Suprapubic skin (tissue), 4 donors: Measurements from ENCODE around the gene ZC2HC1B. TPM values are rescaled to one million over a fixed set of nuclear protein-coding genes. Genes with fewer than 3 reads are reported as not detected.

Experiments
- DNase-seq, 2 donors: peaks; one replicate each; pipeline ENCODE4 v3.0.0-alpha.2; 2019; ENCODE audit warnings: low spot score in 2 of 2
- H3K27ac ChIP-seq: fragments of 200-600 bp; sonication (generic); one replicate; pipeline ENCODE4 v1.5.1; 2019
- H3K27me3 ChIP-seq: fragments of 200-600 bp; sonication (generic); one replicate; pipeline ENCODE4 v1.5.1; 2019
- H3K36me3 ChIP-seq: fragments of 200-600 bp; sonication (generic); one replicate; pipeline ENCODE4 v1.5.1; 2019
- H3K4me1 ChIP-seq: fragments of 200-600 bp; sonication (generic); one replicate; pipeline ENCODE4 v1.5.1; 2019
- H3K4me3 ChIP-seq: fragments of 200-600 bp; sonication (generic); one replicate; pipeline ENCODE4 v1.5.1; 2019; ENCODE audit warnings: mild to moderate bottlenecking
- H3K9me3 ChIP-seq: fragments of 200-600 bp; sonication (generic); one replicate; pipeline ENCODE4 v1.5.1; 2019
- EP300 ChIP-seq: sonication (generic); formaldehyde crosslinking; IDR thresholded peaks from one replicate; pipeline ENCODE4 v1.6.1; 2017; ENCODE audit warnings: antibody characterized with exemption
- POLR2A ChIP-seq, 2 donors: fragments of 450-650 bp; IDR thresholded peaks; one replicate each; pipeline ENCODE4 v1.6.1; 2017; ENCODE audit warnings: antibody characterized with exemption in 2 of 2, mild to moderate bottlenecking in 2 of 2, moderate library complexity in 2 of 2
- POLR2AphosphoS5 ChIP-seq, 3 donors: sonication (generic); formaldehyde crosslinking; IDR thresholded peaks; one replicate each; pipeline ENCODE4 v1.6.1; 2017; ENCODE audit warnings: antibody characterized with exemption in 3 of 3
- WGBS: methylation state at CpG from one replicate; pipeline ENCODE4 v1.1.5; 2018; 5-methylcytosine and 5-hydroxymethylcytosine counted together
- total RNA-seq, 4 donors: library from RNA; depleted of rRNA; stranded (reverse); fragments of >200 nt; gene quantifications; one replicate each; pipeline ENCODE4 v1.1.0, GENCODE V29; 2016
- TF ChIP-seq, protein P1 (sequence below), 2 donors: fragments of 200-600 bp in 1 of 2; fragments of 450-650 bp in 1 of 2; sonication (generic) in 1 of 2; IDR thresholded peaks; one replicate each; pipeline ENCODE4 v1.5.1; 2016 to 2019; ENCODE audit warnings: antibody characterized with exemption in 2 of 2, mild to moderate bottlenecking in 1 of 2, moderate library complexity in 1 of 2

Gene ZC2HC1B
- total RNA-seq, 4 donors from 2014 or later, result not detected

DNA sequence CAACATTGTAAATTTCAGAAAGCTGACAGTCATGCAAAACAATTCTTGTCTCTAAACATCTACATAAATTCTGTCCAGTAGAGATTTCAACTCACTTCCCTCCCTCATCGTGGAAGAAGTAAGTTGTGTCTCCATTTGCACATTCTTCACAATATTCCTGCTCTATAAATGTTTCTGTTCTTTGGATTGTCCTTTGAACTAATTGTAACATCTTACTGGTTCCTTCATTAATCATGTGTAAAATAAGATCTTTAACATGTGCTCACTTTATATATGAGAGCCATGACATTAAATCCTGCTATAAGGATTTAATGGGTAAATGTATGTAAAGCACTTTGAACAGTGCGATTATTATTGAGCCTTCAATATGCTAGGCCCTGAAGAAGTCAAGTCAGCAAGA lies 28.1 kb upstream of the ZC2HC1B start:
- no peak for DNase-seq
- Histone ChIP-seq H3K27ac (no peak overlapping the region), H3K27me3 (no peaks in the 10 kb centered on the region), H3K4me1 (no peaks in the 10 kb centered on the region), H3K4me3 (no peak overlapping the region), H3K36me3 (no peaks in the 10 kb centered on the region), H3K9me3 (no peaks in the 10 kb centered on the region)
- TF ChIP-seq POLR2AphosphoS5 (IDR thresholded peaks at IDR 0.05) (no peak), EP300 (no peak), POLR2A (IDR thresholded peaks at IDR 0.05) (no peak)
- TF ChIP-seq, protein P1, sequence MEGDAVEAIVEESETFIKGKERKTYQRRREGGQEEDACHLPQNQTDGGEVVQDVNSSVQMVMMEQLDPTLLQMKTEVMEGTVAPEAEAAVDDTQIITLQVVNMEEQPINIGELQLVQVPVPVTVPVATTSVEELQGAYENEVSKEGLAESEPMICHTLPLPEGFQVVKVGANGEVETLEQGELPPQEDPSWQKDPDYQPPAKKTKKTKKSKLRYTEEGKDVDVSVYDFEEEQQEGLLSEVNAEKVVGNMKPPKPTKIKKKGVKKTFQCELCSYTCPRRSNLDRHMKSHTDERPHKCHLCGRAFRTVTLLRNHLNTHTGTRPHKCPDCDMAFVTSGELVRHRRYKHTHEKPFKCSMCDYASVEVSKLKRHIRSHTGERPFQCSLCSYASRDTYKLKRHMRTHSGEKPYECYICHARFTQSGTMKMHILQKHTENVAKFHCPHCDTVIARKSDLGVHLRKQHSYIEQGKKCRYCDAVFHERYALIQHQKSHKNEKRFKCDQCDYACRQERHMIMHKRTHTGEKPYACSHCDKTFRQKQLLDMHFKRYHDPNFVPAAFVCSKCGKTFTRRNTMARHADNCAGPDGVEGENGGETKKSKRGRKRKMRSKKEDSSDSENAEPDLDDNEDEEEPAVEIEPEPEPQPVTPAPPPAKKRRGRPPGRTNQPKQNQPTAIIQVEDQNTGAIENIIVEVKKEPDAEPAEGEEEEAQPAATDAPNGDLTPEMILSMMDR (IDR thresholded peaks at IDR 0.05), result no peak
- WGBS, result 85% methylated on average over 2 of the region's 2 CpGs

DNA sequence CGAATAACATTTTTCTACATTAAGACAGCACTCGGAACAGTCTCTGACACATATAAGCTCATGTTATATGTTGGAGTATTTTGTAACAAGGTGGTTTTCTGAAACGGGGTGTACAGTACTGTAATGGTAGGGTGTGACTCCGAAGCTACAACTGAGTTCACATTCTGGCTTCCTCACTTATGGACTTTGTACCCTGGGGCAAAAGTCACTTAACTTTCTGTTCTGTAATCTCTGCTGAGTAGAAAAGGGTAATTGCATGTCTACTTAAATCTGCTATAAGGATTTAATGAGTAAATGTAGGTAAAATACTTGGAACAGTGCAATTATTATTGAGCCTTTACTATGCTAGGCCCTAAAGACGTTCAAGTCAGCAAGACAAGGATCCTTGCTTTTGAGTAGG lies 25.9 kb upstream of the ZC2HC1B start:
- H3K4me3 ChIP-seq, result no peak overlapping the region
- WGBS, result 63% methylated on average over 5 of the region's 5 CpGs
- no peak for DNase-seq
- no peak overlapping the region for H3K27ac ChIP-seq
- H3K27me3 ChIP-seq, result no peaks in the 10 kb centered on the region
- no peaks in the 10 kb centered on the region for H3K9me3 ChIP-seq
- TF ChIP-seq EP300 (no peak), POLR2AphosphoS5 (IDR thresholded peaks at IDR 0.05) (no peak), POLR2A (IDR thresholded peaks at IDR 0.05) (no peak)
- TF ChIP-seq, protein P1 (IDR thresholded peaks at IDR 0.05), result no peak
- no peaks in the 10 kb centered on the region for H3K36me3 ChIP-seq
- H3K4me1 ChIP-seq, result no peaks in the 10 kb centered on the region

DNA sequence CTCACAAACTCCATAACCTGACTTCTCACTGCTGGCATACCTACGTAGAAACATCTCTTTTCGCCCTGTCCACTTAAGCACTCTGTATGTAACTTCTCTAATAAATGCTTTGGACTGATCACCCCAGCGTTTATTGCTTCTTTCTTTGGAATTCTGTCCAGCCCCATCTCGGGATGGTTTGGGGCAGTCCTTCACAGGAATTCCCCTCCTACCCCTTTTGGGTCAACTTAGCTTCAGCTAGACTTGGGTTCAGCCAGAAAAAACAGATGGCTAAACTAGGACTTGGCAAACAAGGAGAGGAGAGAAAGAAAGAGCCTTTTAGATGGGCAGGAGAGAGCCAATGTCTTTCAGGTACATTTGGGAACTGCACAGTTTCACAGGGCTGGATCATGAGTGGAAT lies 25.1 kb upstream of the ZC2HC1B start:
- DNase-seq, result no peak
- no peaks in the 10 kb centered on the region for H3K27me3 ChIP-seq
- WGBS, result 77% methylated on average over 4 of the region's 4 CpGs
- TF ChIP-seq POLR2AphosphoS5 (IDR thresholded peaks at IDR 0.05), result no peak
- TF ChIP-seq EP300, result no peak
- TF ChIP-seq, protein P1 (IDR thresholded peaks at IDR 0.05), result no peak
- TF ChIP-seq POLR2A (IDR thresholded peaks at IDR 0.05), result no peak
- no peak overlapping the region for H3K27ac ChIP-seq
- peaks cover 7% of the 10 kb centered on the region for H3K4me1 ChIP-seq
- no peaks in the 10 kb centered on the region for H3K9me3 ChIP-seq
- H3K4me3 ChIP-seq, result no peak overlapping the region
- H3K36me3 ChIP-seq, result no peaks in the 10 kb centered on the region

DNA sequence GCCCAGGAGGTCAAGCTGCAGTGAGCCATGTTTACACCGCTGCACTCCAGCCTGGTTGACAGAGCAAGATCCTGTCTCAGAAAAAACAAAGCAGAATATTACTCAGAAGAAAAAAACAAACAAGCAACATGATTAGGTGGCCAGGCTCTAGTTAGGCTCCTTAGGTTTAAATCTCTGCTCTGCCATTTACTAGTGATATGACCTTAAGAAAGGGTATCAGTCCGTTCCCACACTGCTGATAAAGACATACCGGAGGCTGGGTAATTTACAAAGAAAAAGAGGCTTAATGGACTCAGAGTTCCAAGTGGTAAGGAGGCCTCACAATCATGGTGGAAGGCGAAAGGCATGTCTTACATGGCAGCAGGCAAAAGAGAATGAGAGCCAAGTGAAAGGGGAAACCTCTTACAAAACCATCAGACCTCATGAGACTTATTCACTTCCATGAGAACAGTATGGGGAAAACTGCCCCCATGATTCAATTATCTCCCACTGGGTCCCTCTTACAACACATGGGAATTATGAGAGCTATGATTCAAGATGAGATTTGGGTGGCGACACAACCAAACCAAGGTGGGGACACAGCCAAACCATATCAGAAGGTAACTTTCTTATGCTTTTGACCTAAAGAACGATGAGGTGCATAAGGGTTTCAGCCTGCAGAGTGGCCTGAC lies 23.5 kb upstream of the ZC2HC1B start:
- no peaks in the 10 kb centered on the region for H3K27me3 ChIP-seq
- no peaks in the 10 kb centered on the region for H3K9me3 ChIP-seq
- H3K36me3 ChIP-seq, result peaks cover 4% of the 10 kb centered on the region
- TF ChIP-seq EP300 (no peak), POLR2AphosphoS5 (IDR thresholded peaks at IDR 0.05) (no peak), POLR2A (IDR thresholded peaks at IDR 0.05) (no peak)
- TF ChIP-seq, protein P1 (IDR thresholded peaks at IDR 0.05), result no peak
- WGBS, result 94% methylated on average over 6 of the region's 6 CpGs
- no peak overlapping the region for H3K27ac ChIP-seq
- no peak overlapping the region for H3K4me3 ChIP-seq
- peaks cover 11% of the 10 kb centered on the region for H3K4me1 ChIP-seq
- no peak for DNase-seq

DNA sequence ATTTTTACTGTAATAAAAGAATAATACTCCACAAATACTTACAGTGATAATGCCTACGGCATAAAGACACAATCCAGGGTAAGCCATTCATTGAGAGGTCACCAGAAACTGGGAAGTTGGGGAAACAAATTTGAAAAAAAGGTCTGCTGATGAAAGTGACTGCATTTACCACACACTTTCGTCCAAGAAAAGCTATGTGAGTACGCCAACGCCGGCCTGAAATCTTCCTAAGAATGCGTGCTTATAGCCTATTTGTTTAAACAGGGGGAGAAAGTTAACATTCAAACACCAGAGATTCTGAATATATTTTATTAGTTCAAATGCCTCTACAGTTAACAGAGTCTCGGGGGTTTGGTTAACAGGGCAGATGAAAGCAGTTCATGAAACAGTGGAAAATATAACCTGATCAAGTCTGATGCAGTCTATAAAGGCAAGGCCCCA lies 21.8 kb upstream of the ZC2HC1B start:
- no peak for DNase-seq
- Histone ChIP-seq H3K9me3 (no peaks in the 10 kb centered on the region), H3K4me3 (peak overlapping the region; percentile 90), H3K36me3 (peaks cover 21% of the 10 kb centered on the region), H3K27ac (peak overlapping the region; percentile 94), H3K27me3 (no peaks in the 10 kb centered on the region), H3K4me1 (peaks cover 11% of the 10 kb centered on the region)
- WGBS, result 35% methylated on average over 7 of the region's 7 CpGs
- TF ChIP-seq EP300, result no peak
- no peak for TF ChIP-seq POLR2A (IDR thresholded peaks at IDR 0.05)
- TF ChIP-seq, protein P1 (IDR thresholded peaks at IDR 0.05), result no peak
- no peak for TF ChIP-seq POLR2AphosphoS5 (IDR thresholded peaks at IDR 0.05)
